HG03066 (cell line): ENCODE results near the gene LRCH4.

Source experiments
- ATAC-seq: cut with Tn5 transposase; IDR thresholded peaks from one replicate; pipeline ENCODE4 v1.9.1; 2021; ENCODE audit warnings: low read depth; ENCODE audit not compliant: unreplicated experiment

LRCH4 gene

DNA sequence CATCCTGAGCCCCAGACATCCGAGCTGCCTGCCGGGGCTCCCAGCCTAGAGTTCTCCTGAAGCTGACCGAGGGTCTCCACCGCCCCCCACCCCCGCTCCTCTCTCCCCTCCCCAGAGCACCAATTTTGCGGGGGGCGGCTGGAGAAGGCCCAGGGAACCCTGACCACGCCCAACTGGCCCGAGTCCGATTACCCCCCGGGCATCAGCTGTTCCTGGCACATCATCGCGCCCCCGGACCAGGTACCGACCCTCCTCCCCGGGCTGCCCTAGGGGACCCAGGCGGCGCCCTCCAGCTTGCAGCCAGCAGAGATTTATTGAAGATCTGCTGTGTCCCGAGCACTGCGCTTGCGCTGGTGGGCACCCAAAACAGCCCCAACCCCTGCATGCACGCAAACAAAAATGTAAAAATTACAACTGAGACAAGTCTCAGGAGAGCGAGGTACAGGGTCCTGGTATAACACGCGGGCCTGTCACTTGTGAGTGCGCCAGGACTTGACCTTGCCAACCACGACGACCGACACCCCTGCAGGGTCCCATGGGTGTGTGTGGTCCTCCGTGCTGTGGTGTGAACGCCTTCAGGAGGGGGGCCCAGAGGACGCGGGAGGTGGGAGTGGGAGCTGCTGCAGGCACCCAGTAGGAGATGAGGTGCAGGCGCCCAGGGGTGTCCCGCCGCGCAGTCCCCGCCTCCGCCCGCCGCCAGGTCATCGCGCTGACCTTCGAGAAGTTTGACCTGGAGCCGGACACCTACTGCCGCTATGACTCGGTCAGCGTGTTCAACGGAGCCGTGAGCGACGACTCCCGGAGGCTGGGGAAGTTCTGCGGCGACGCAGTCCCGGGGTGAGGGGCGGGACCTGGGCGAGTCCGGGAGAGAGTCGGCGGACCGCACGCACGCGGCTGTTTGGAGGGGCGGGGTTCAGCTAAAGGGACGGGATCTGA, 19.3 kb upstream of the LRCH4 start:
- ATAC-seq: no peak

DNA sequence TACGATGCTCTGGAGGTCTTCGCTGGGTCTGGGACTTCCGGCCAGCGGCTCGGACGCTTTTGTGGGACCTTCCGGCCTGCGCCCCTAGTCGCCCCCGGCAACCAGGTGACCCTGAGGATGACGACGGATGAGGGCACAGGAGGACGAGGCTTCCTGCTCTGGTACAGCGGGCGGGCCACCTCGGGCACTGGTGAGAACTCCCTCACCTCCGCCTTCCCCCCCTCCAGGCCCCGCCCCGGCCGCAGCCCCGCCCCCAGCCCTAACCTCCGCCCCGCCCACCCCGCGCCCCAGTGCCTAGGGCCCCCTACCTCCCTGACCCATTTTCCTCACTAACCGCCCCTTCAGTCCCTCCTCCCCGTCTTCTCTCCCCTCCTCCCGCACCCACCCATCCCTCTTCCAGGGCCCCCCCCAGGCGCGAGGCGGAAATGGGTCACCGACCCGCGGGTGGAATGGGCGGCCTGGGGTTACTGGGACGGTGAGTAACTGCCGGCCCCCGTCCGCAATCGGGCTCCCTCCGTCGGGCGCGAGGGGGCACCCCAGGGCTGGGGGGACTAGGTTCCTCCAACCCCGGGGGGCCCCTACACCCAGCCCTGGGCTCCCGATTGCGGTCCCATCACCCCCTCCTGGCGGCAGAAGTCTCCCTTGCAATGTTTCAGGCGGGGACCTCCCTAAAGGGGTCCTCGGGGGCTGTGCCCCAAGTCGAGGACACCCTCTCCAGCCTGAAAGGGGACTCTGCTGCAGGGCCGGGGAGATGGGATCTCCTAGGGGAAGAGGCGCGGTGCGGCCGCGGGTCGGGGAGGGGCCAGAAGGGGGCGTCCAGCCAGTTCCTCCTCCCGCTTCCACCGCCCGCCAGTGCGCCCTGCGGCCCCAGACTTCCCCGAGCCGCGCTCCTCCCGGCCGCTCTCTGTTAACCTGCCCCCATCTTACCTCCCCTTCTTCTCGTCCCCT, 18.4 kb upstream of the LRCH4 start:
- no peak for ATAC-seq

- no peak for ATAC-seq
Measured at GRCh38 chr7:100603726-100604027, 17.7 kb upstream of the LRCH4 start.

DNA sequence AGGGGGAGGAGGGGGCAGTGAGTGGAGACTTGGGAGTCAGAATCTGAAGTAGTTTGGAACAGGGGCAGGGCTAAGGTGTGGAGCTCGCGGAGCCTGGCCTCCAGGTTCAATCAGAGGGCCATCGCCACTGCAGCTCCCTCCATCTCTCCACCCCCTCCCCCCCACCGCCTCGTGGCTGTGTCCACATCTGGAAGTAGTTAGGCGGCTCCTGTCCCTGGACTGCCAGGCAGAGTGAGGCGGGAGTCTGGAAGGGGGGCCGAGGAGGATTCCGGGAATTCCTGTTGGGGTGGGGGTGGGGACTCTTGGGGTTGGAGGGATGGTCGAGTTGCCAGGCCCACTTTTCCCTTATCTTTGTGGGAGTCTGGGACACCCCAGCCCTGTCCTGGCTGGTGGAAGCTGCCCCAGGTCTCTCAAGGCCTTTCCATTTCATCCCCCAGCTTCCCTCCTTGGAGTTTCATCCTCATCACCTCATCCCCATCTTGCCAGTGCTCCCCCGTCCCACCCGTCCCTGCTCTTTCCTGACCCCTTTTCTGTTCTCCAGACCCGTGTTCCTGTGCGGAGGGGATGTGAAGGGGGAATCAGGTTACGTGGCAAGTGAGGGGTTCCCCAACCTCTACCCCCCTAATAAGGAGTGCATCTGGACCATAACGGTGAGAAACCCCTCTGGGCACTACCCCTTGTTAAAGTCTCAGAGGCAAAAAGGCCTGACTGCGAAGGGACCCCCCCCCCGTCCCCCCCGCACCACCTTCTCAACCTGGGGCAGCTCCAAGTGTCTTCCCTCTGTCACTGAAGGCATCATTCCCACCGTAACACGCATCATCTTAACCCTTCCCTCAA, 17.2 kb upstream of the LRCH4 start:
- no peak for ATAC-seq

DNA sequence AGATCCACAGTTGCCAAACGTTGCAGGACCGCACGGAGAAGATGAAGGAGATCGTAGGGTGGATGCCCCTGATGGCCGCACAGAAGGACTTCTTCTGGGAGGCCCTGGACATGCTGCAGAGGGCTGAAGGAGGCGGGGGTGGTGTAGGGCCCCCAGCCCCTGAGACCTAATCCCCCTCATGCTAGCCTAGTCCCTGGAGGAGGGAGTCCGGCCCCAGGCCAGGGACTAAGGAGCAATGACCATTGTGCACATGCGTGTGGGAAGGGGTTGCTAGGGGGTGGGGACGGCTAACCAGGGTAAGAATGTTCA, 14.8 kb upstream of the LRCH4 start:
- no peak for ATAC-seq

GRCh38 chr7:100599911-100600729, 14.2 kb upstream of the LRCH4 start:
- ATAC-seq: no peak

DNA sequence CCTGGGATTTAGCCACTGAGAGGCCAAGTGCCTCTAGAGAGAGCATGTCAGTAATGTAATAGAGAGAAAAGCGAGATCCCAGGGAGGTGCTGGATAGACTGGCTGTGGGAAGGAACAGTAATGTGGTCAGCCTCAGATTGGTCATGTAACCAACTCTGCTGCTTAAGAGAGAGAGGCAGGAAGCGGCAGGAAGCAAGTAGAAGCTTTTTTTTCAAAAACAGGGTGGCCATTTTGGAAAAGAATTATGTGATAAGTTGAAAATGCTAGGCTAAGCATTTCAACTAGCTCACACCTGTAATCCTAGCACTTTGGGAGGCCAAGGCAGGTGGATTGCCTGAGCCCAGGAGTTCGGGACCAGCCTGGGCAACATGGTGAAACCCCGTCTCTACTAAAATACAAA, 12.5 kb upstream of the LRCH4 start:
- no peak for ATAC-seq

- no peak for ATAC-seq
Measured at GRCh38 chr7:100595188-100595587, 9.3 kb upstream of the LRCH4 start.

GRCh38 chr7:100591596-100591995, 5.7 kb upstream of the LRCH4 start:
- ATAC-seq: no peak

DNA sequence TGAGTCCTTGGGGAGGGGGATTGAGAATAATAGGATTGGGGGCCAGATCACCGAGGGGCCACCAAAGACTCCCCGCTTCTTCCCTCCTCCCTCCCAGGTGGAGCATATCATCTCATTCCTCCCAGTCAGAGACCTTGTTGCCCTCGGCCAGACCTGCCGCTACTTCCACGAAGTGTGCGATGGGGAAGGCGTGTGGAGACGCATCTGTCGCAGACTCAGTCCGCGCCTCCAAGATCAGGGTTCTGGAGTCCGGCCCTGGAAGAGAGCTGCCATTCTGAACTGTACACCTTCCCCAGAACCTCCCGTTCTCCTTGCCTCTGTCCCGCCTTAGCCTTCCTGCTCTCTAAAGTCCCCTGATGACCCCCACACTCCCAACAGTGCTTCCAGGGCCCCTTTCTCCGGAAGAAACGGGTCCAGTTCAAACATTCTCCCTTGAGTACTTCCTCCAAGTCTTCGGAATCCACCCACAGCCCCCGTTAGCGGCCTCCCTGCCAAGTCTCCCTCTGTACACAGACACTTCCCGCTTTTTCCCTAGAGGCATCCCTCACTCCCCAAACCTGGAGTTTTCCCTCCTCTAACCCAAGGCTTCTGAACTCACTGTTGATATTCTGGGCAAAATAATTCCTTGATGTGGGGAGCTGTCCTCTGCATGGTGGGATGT, 4.3 kb upstream of the LRCH4 start:
- ATAC-seq: no peak

DNA sequence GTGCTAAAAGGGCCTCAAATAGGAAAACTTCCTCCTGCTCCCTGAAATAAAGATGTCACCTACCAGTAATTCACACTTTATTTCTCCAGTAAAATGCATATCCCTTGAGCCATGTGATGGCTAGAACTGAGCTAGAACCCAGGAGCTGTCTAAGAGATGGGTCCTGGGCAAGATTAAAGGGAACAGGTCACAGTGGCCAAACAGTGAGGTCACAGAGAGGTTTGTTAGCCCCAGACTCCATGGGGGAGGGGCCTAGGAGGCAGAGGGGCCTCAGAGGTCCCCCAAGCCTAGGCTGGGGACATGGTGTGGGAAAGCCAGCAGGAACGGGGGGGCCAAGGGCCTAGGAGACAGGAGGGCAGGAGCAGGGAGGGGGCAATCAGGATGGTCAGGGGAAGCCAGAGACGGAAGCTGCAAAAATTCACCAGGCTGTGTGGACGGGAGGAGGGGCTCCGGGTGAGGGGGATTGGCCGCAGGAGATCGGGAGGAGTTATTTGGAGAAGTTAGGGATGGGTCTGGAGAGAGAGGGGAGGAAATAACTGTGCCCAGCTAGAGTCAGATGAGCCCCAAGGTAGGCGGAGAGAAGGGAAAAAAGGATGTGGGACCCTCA, 3.5 kb upstream of the LRCH4 start:
- no peak for ATAC-seq

DNA sequence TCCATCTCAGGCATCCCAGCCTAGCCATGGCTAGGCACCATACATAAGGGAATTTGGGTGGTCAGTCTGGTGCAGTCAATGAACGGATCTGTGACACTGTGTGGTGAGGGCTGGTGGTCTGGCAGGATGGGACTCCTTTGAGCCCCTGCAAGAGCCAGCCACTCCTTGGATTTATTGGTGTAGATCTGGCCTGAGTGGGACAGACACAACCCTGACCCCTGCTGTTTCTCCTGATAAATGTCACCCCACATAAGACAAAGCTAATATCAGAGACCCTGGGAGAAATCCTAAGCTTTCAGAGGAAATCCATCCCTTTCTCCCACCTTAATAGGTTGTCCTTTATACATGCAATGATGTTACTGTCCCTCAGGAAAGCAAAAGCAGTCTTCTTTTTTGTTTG, 2.5 kb upstream of the LRCH4 start:
- ATAC-seq: no peak

DNA sequence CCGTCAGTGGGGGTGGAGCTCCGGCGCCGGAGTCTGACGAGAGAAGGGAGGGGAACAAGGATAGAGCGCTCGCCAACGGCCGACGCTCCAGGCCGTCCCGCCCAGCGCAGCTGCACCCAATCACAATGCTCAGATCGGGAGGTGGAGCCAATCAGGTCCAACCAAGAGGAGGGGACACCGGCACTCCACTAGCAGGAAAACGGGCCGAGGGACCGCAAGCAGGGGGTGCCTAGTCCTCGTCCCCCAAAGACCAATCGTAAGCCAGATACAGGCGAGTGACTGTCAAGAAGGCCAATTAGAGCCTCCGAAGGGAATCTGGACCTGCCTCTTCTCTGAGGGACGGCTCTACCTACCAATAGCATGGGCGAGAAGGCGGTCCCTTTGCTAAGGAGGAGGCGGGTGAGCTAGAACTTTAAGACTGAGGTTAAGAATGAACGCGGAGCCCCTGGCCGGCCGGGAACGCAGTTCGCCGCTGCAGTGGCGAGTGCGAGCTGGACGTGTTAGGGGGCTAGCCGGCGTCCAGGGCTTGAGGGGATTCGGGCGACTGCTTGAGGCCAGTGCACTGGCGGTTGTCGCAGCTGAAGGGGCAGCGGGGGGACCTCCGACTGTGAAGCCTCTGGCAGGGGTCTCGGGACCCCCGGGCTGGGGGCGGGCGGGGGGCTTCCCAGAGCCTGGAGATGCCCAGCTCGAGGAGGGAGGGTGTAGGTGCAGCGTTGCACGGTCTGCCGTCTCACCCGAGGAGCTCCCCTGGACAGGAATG, 517 bp upstream of the LRCH4 start, which contains the start of gene FBXO24:
Gene FBXO24 (plus strand): TSS at position 63 of the 760 bp plus-strand sequence. CDS start 298 bp downstream, at position 361.
- ATAC-seq: peak; percentile 77

- no peak for ATAC-seq
Measured at GRCh38 chr7:100584683-100585510, 1.0 kb downstream of the LRCH4 start.

GRCh38 chr7:100584054-100584682, 1.8 kb downstream of the LRCH4 start:
- ATAC-seq: no peak

GRCh38 chr7:100583132-100584053, 2.5 kb downstream of the LRCH4 start:
- ATAC-seq: no peak
